Panc1 (cell line): ENCODE data around the gene OBP2A. TPM values are rescaled to one million over a fixed set of nuclear protein-coding genes. Genes with fewer than 3 reads are reported as not detected.

Experiments
- ATAC-seq: fragments of 200-7000 bp; cut with Tn5 transposase; 2 replicates; pipeline ENCODE4 v1.9.1; 2020; ENCODE audit warnings: mild to moderate bottlenecking, moderate library complexity
- BruUV-seq: library from RNA; stranded (reverse); fragments of 400-500 nt; replicated peaks from 2 replicates; lab custom pipeline; 2021; lab: Mats Ljungman, UMichigan
- CTCF ChIA-PET: fragments of 300-600 bp; sonication (Branson Sonifier 250); formaldehyde crosslinking; loops from one replicate; lab custom pipeline; 2022; ENCODE audit warnings: antibody characterized with exemption; lab: Charles Lee
- POLR2A ChIA-PET: fragments of 300-600 bp; sonication (Branson Sonifier 250); formaldehyde crosslinking; loops from one replicate; lab custom pipeline; 2022; ENCODE audit warnings: antibody characterized with exemption; lab: Charles Lee
- DNase-seq: peaks from one replicate; pipeline ENCODE4 v3.0.0-alpha.2; 2010; ENCODE audit warnings: low read depth, low spot score
- H3K27ac ChIP-seq: 2 replicates; pipeline ENCODE4 v1.5.1; 2011; ENCODE audit warnings: mild to moderate bottlenecking, low read length, inconsistent platforms
- H3K27me3 ChIP-seq: fragments of 200-500 bp; sonication (Bioruptor generic); 2 replicates; pipeline ENCODE4 v1.6.0; 2014; ENCODE audit warnings: low read length, inconsistent platforms; ENCODE audit not compliant: control insufficient read depth, insufficient read depth
- H3K36me3 ChIP-seq: fragments of 200-500 bp; sonication (Bioruptor generic); 2 replicates; pipeline ENCODE4 v1.5.1; 2014; ENCODE audit warnings: inconsistent platforms, mild to moderate bottlenecking, low read length, moderate library complexity; ENCODE audit not compliant: control insufficient read depth, insufficient read depth
- H3K4me1 ChIP-seq: 2 replicates; pipeline ENCODE4 v1.5.1; 2011; ENCODE audit warnings: inconsistent platforms, mild to moderate bottlenecking, low read length, moderate library complexity; ENCODE audit not compliant: control insufficient read depth, insufficient read depth
- H3K4me3 ChIP-seq, 2 experiments: 2 replicates each; pipeline ENCODE4 v1.5.1; 2011 to 2012; ENCODE audit warnings: low read depth in 2 of 2, low read length in 2 of 2, mild to moderate bottlenecking in 2 of 2, inconsistent platforms in 1 of 2, moderate library complexity in 1 of 2
- H3K9me3 ChIP-seq: fragments of 200-500 bp; sonication (Bioruptor generic); 2 replicates; pipeline ENCODE4 v1.5.1; 2014; ENCODE audit warnings: low read depth, mild to moderate bottlenecking, inconsistent platforms, low read length, moderate library complexity; ENCODE audit not compliant: control insufficient read depth, insufficient read depth
- POLR2AphosphoS5 ChIP-seq: IDR thresholded peaks from 2 replicates; pipeline ENCODE4 v1.6.1; 2012; ENCODE audit warnings: mild to moderate bottlenecking, low read depth, low read length, moderate library complexity
- SIN3A ChIP-seq: IDR thresholded peaks from 2 replicates; pipeline ENCODE4 v1.6.1; 2012; ENCODE audit warnings: low read depth, mild to moderate bottlenecking, low read length, moderate library complexity, borderline replicate concordance; ENCODE audit not compliant: insufficient read depth
- TCF7L2 ChIP-seq: IDR thresholded peaks from 2 replicates; pipeline ENCODE4 v1.6.1; 2011; ENCODE audit warnings: mild to moderate bottlenecking, low read depth, low read length, inconsistent platforms
- in situ Hi-C: cut with HindIII; loops from 2 replicates; pipeline ENCODE4 v1.10.0; 2016; ENCODE audit warnings: low sequenced_read_pairs, low pct_unique_long_range_greater_than_20kb
- intact Hi-C: fragments of 100-400 bp; cut with micrococcal nuclease; formaldehyde crosslinking; loops from one replicate; pipeline ENCODE4 v1.10.0; 2022; ENCODE audit not compliant: unreplicated experiment
- total RNA-seq: library from RNA; stranded (reverse); gene quantifications from one replicate; pipeline ENCODE4 v1.2.1, GENCODE V29; 2021; ENCODE audit not compliant: unreplicated experiment
- TF ChIP-seq, protein P1 (sequence below): fragments of 450-650 bp; IDR thresholded peaks from 2 replicates; pipeline ENCODE4 v1.5.1; 2017; ENCODE audit warnings: mild to moderate bottlenecking
- TF ChIP-seq, protein P2 (sequence below), 2 experiments: IDR thresholded peaks; 2 replicates each; pipeline ENCODE4 v1.6.1; 2011 to 2012; ENCODE audit warnings: low read depth in 2 of 2, control low read depth in 1 of 2, low read length in 1 of 2, mild to moderate bottlenecking in 1 of 2, moderate library complexity in 1 of 2; ENCODE audit not compliant: insufficient read depth in 1 of 2

Gene OBP2A
- total RNA-seq, 1 experiment from 2014 or later: not detected

DNA sequence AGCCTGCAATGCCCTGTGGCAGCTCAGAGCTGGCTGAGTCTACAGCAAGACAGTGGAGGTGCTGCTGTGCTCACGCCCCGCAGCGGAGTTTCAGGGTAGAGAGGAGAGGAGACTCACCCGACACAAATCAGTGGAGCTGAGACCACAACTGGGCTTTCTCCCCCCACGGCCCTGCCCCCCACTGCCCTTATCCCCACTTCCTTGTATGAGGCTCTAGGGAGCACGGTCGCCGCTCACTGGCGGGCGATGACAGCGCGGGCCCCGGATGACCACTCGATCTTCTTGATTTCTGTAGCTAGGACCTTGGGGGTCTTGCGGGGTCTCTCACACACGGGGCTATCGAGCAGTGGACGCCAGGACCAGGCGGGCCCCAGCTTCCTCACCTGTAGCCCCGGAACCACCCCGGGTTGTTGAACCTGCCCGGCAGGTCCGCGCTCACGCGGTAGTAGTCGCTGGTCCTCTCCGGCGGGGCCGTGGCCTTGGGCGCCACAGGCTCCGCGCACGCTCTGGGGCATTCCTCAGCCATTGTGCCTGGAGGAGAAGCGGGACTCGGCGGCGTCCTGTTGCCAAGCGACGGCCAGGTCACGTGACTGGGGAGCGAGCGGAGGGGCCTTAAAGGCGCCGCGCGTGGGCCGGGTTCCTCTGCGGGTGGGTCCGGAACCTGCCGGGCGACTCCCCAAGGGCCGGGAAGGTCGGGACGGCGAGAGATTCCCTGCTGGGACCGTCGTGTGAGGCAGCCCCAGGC is 46.4 kb upstream of the OBP2A start:
- no TSS peak for BruUV-seq
- ChIA-PET POLR2A (no interaction called here), CTCF (no interaction called here)
- H3K4me3 ChIP-seq: peak overlapping the region; percentile 70 to 79
- peaks cover 4% of the 10 kb centered on the region; the same call in 1 of the 2 replicates for H3K36me3 ChIP-seq
- peak; percentile 95 for TF ChIP-seq SIN3A
- TF ChIP-seq POLR2AphosphoS5: no peak
- intact Hi-C loops (no loop called here), in situ Hi-C loops (no loop called here)
- ATAC-seq (peak; percentile 68), DNase-seq (no peak)
- no peaks in the 10 kb centered on the region for H3K9me3 ChIP-seq
- H3K27ac ChIP-seq: peak overlapping the region; percentile 59; the same call in 1 of the 2 replicates
- H3K27me3 ChIP-seq: no peaks in the 10 kb centered on the region
- H3K4me1 ChIP-seq: peaks cover 4% of the 10 kb centered on the region

DNA sequence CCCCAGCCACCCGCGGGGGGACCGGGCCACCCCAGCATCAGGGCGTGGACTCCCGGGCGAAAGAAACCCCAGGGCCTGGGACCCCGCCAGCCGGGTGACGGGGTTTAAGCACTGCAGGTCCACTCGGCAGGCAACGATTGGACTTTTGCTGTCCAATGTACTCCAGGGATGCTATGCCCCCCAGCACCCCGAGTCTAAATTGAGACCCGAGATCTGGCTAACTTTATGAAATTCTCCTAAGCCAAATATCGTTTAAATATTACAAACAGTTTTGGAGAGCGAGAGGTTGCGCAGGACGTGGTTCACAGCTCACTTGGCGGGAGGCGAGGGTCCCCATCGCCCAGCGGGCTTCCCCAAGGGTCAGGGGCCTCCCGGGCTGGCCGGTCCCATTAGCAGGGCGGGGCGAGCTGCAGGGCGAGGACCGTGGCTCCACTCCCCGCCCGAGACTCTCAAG is 45.8 kb upstream of the OBP2A start:
- no peaks in the 10 kb centered on the region for H3K9me3 ChIP-seq
- intact Hi-C loops (no loop called here), in situ Hi-C loops (no loop called here)
- peak overlapping the region; percentile 70 to 79 for H3K4me3 ChIP-seq
- H3K4me1 ChIP-seq: peaks cover 4% of the 10 kb centered on the region
- H3K27ac ChIP-seq: peak overlapping the region; percentile 59; the same call in 1 of the 2 replicates
- H3K36me3 ChIP-seq: peaks cover 4% of the 10 kb centered on the region; the same call in 1 of the 2 replicates
- BruUV-seq: no TSS peak
- ATAC-seq: peak; percentile 19
- POLR2A ChIA-PET: no interaction called here
- H3K27me3 ChIP-seq: no peaks in the 10 kb centered on the region
- CTCF ChIA-PET: no interaction called here
- TF ChIP-seq POLR2AphosphoS5 (no peak), SIN3A (no peak), TCF7L2 (no peak)
- TF ChIP-seq, protein P1, sequence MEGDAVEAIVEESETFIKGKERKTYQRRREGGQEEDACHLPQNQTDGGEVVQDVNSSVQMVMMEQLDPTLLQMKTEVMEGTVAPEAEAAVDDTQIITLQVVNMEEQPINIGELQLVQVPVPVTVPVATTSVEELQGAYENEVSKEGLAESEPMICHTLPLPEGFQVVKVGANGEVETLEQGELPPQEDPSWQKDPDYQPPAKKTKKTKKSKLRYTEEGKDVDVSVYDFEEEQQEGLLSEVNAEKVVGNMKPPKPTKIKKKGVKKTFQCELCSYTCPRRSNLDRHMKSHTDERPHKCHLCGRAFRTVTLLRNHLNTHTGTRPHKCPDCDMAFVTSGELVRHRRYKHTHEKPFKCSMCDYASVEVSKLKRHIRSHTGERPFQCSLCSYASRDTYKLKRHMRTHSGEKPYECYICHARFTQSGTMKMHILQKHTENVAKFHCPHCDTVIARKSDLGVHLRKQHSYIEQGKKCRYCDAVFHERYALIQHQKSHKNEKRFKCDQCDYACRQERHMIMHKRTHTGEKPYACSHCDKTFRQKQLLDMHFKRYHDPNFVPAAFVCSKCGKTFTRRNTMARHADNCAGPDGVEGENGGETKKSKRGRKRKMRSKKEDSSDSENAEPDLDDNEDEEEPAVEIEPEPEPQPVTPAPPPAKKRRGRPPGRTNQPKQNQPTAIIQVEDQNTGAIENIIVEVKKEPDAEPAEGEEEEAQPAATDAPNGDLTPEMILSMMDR: no peak
- TF ChIP-seq, protein P2, sequence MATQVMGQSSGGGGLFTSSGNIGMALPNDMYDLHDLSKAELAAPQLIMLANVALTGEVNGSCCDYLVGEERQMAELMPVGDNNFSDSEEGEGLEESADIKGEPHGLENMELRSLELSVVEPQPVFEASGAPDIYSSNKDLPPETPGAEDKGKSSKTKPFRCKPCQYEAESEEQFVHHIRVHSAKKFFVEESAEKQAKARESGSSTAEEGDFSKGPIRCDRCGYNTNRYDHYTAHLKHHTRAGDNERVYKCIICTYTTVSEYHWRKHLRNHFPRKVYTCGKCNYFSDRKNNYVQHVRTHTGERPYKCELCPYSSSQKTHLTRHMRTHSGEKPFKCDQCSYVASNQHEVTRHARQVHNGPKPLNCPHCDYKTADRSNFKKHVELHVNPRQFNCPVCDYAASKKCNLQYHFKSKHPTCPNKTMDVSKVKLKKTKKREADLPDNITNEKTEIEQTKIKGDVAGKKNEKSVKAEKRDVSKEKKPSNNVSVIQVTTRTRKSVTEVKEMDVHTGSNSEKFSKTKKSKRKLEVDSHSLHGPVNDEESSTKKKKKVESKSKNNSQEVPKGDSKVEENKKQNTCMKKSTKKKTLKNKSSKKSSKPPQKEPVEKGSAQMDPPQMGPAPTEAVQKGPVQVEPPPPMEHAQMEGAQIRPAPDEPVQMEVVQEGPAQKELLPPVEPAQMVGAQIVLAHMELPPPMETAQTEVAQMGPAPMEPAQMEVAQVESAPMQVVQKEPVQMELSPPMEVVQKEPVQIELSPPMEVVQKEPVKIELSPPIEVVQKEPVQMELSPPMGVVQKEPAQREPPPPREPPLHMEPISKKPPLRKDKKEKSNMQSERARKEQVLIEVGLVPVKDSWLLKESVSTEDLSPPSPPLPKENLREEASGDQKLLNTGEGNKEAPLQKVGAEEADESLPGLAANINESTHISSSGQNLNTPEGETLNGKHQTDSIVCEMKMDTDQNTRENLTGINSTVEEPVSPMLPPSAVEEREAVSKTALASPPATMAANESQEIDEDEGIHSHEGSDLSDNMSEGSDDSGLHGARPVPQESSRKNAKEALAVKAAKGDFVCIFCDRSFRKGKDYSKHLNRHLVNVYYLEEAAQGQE (IDR thresholded peaks at IDR 0.05; ENCODE audit: insufficient read depth in 1 of 2, low read depth in 2 of 2, low read length in 1 of 2): no peak
- no peak for DNase-seq
